Glutamatergic neuron (in vitro differentiated cells): Measurements from ENCODE around the gene B4GALT5. TPM values are rescaled to one million over a fixed set of nuclear protein-coding genes. Genes with fewer than 3 reads are reported as not detected.

Experiments used
- DNase-seq: peaks from one replicate; pipeline ENCODE4 v3.0.0; 2022
- H3K27ac Mint-ChIP-seq: one replicate; pipeline ENCODE4 v1.8.0; 2020; ENCODE audit warnings: mild to moderate bottlenecking, mixed read lengths, inconsistent platforms; ENCODE audit not compliant: unreplicated experiment
- H3K27me3 Mint-ChIP-seq: one replicate; pipeline ENCODE4 v1.8.0; 2020; ENCODE audit warnings: mild to moderate bottlenecking, moderate library complexity, mixed read lengths, inconsistent platforms; ENCODE audit not compliant: unreplicated experiment
- H3K36me3 Mint-ChIP-seq: one replicate; pipeline ENCODE4 v1.8.0; 2020; ENCODE audit warnings: mild to moderate bottlenecking, mixed read lengths, inconsistent platforms; ENCODE audit not compliant: unreplicated experiment
- H3K4me1 Mint-ChIP-seq: one replicate; pipeline ENCODE4 v1.8.0; 2020; ENCODE audit warnings: mild to moderate bottlenecking, low read depth, mixed read lengths, inconsistent platforms; ENCODE audit not compliant: unreplicated experiment
- H3K4me3 Mint-ChIP-seq: one replicate; pipeline ENCODE4 v1.8.0; 2020; ENCODE audit warnings: mild to moderate bottlenecking, mixed read lengths, inconsistent platforms; ENCODE audit not compliant: unreplicated experiment
- H3K9me3 Mint-ChIP-seq: one replicate; pipeline ENCODE4 v1.8.0; 2020; ENCODE audit warnings: mild to moderate bottlenecking, moderate library complexity, mixed read lengths, inconsistent platforms; ENCODE audit not compliant: unreplicated experiment
- total RNA-seq: library from RNA; stranded (reverse); fragmentation: NEBNext Ultra II Directional; extraction: Animal tissue kit (Norgen Biotek cat#: 25700); gene quantifications from one replicate; pipeline ENCODE4 v1.2.1, GENCODE V29; 2021; ENCODE audit not compliant: unreplicated experiment
- TF ChIP-seq, protein P1 (sequence below): fragments of 200-600 bp; sonication (generic); IDR thresholded peaks from one replicate; pipeline ENCODE4 v1.5.0; 2021; ENCODE audit not compliant: partially characterized antibody, unreplicated experiment

The B4GALT5 gene
- total RNA-seq, 1 donor from 2014 or later = 61.3 TPM

GRCh38 chr20:49661560-49662329 is 51.9 kb downstream of the B4GALT5 start:
- Mint-ChIP-seq H3K36me3 (no peaks in the 10 kb centered on the region), H3K4me3 (no peak overlapping the region), H3K4me1 (peaks cover 12% of the 10 kb centered on the region), H3K9me3 (no peaks in the 10 kb centered on the region), H3K27me3 (no peaks in the 10 kb centered on the region), H3K27ac (no peak overlapping the region)
- TF ChIP-seq, protein P1, sequence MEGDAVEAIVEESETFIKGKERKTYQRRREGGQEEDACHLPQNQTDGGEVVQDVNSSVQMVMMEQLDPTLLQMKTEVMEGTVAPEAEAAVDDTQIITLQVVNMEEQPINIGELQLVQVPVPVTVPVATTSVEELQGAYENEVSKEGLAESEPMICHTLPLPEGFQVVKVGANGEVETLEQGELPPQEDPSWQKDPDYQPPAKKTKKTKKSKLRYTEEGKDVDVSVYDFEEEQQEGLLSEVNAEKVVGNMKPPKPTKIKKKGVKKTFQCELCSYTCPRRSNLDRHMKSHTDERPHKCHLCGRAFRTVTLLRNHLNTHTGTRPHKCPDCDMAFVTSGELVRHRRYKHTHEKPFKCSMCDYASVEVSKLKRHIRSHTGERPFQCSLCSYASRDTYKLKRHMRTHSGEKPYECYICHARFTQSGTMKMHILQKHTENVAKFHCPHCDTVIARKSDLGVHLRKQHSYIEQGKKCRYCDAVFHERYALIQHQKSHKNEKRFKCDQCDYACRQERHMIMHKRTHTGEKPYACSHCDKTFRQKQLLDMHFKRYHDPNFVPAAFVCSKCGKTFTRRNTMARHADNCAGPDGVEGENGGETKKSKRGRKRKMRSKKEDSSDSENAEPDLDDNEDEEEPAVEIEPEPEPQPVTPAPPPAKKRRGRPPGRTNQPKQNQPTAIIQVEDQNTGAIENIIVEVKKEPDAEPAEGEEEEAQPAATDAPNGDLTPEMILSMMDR = no peak
- no peak for DNase-seq

DNA sequence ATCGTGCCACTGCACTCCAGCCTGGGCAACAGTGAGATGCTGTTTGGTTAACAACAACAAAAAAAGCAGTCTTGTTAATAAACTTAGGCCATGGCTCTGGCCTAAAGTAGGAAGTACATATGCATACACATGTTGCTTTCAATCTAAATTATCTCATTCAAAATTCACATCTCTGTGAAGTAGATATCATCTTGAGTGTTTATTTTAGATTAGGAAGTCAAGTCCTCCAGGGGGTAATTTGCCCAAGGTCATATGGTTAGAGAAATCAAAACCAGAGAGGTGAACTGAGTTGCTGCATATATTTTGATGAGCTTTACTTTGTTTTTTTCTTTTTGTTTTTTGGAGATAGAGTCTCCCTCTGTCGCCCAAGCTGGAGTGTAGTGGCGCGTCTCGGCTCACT is 52.8 kb downstream of the B4GALT5 start:
- H3K27ac Mint-ChIP-seq = no peak overlapping the region
- no peak overlapping the region for H3K4me3 Mint-ChIP-seq
- H3K36me3 Mint-ChIP-seq = peaks cover 4% of the 10 kb centered on the region
- TF ChIP-seq, protein P1 = no peak
- no peaks in the 10 kb centered on the region for H3K27me3 Mint-ChIP-seq
- no peak for DNase-seq
- H3K9me3 Mint-ChIP-seq = no peaks in the 10 kb centered on the region
- peaks cover 6% of the 10 kb centered on the region for H3K4me1 Mint-ChIP-seq

DNA sequence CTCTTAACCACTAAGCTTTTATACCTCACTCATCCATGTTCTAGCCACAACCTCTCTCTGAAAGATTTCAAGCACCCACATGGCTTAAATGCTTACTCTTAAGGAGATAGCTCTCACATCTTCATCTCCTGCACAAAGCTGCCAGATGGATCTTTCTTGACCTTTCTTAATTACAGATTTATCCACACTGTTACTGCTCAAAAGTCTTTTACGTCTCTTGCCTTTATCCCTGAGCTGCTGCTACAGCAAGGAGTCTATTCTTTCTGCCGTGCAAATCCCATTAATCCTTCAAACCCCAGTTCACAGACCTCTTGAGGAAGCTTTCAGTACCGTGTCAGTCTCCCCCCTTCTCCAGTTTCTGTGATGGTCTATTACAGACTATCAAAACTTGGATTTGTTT is 54.6 kb downstream of the B4GALT5 start:
- no peaks in the 10 kb centered on the region for H3K9me3 Mint-ChIP-seq
- no peak overlapping the region for H3K27ac Mint-ChIP-seq
- no peak for DNase-seq
- no peaks in the 10 kb centered on the region for H3K27me3 Mint-ChIP-seq
- peaks cover 4% of the 10 kb centered on the region for H3K36me3 Mint-ChIP-seq
- H3K4me1 Mint-ChIP-seq = no peaks in the 10 kb centered on the region
- TF ChIP-seq, protein P1 = no peak
- H3K4me3 Mint-ChIP-seq = no peak overlapping the region

- Mint-ChIP-seq H3K27me3 (peaks cover 5% of the 10 kb centered on the region), H3K27ac (no peak overlapping the region)
- no peak for DNase-seq
These were observed 55.2 kb downstream of the B4GALT5 start for GRCh38 chr20:49658508-49658907.

More at GRCh38 chr20:49658508-49658907, 55.2 kb downstream of the B4GALT5 start:
- Mint-ChIP-seq H3K4me1 (peaks cover 1% of the 10 kb centered on the region), H3K36me3 (peaks cover 4% of the 10 kb centered on the region), H3K9me3 (peaks cover 3% of the 10 kb centered on the region), H3K4me3 (no peak overlapping the region)
- TF ChIP-seq, protein P1 = no peak
